ACC112 (cell line): ENCODE measurements around the gene PTCSC3.

Source experiments
- H2AFZ ChIP-seq: fragments of 200-600 bp; sonication (generic); one replicate; pipeline ENCODE4 v1.6.0; 2017; ENCODE audit warnings: antibody characterized with exemption, low read length; ENCODE audit not compliant: unreplicated experiment
- H3K27ac ChIP-seq: fragments of 200-600 bp; sonication (generic); 2 replicates; pipeline ENCODE4 v1.5.1; 2014; ENCODE audit warnings: low read depth, mild to moderate bottlenecking, antibody characterized with exemption, low read length, moderate library complexity
- H3K27me3 ChIP-seq: fragments of 200-600 bp; sonication (generic); 2 replicates; pipeline ENCODE4 v1.6.1; 2014; ENCODE audit warnings: mild to moderate bottlenecking, antibody characterized with exemption, low read length, moderate library complexity, mixed read lengths; ENCODE audit not compliant: insufficient read depth
- H3K36me3 ChIP-seq: fragments of 200-600 bp; sonication (generic); 2 replicates; pipeline ENCODE4 v1.6.1; 2016; ENCODE audit warnings: mild to moderate bottlenecking, antibody characterized with exemption, low read length, moderate library complexity, mixed read lengths; ENCODE audit not compliant: insufficient read depth
- H3K4me1 ChIP-seq: fragments of 200-600 bp; sonication (generic); one replicate; pipeline ENCODE4 v1.6.1; 2016; ENCODE audit warnings: low read length, mixed read lengths; ENCODE audit not compliant: insufficient read depth, unreplicated experiment, control insufficient read depth
- H3K4me3 ChIP-seq: fragments of 200-600 bp; sonication (generic); 2 replicates; pipeline ENCODE4 v1.5.1; 2014; ENCODE audit warnings: mild to moderate bottlenecking, low read depth, low read length
- H3K79me2 ChIP-seq: fragments of 200-600 bp; sonication (generic); one replicate; pipeline ENCODE4 v1.6.0; 2016; ENCODE audit warnings: low read length; ENCODE audit not compliant: control insufficient read depth, unreplicated experiment, insufficient read depth

PTCSC3 gene

DNA sequence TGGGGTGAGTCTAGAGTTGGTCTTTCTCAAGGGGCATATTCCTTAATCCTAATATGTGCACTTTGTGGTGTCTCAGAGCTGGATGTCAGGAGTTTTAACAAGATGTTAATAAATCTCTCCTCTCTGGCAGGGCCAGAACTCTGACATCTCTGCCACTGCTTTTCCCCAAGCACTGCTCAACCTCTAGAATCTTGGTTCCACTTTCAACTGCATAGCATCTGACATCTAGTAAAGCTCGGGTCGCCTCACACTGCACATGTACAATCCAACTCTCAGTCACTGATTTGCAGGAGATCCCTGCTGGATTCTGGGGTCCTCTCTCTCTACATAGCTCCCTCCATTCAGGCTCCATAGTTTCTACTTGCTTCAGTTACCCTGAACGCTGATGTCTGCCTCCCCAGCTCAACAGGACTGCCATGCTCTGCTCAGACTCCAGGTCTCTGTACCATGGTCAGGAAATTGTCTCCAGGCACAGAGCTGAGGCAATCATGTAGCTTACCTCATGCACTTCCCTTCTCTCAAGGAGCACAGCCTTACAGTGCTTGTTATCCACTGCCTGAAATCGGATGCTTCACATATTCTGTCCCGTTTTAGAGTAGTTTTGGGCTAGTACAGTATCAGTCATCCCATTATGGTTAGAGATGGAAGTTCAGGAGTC is 1.6 kb downstream of the PTCSC3 start:
- Histone ChIP-seq H3K27ac (no peak overlapping the region), H3K27me3 (peaks cover 73% of the 10 kb centered on the region), H3K36me3 (no peaks in the 10 kb centered on the region)

DNA sequence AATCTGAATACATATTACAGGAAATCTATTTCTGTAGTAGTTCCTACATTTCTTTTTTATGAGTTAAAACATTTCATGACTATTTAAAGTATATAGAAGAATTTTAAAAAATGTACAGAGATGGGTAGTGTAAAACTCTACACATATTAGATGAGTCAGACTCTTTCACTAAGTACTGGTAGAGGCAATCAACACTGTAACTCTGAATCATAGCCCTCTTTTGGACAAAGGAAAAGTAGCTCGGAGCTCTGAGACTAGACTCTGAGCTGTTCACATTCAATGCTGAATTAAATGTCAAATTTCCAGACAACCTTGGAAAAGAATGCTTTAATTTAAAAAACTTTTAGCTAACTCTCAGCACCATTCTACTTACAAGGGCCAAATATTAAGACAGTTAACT is 3.4 kb downstream of the PTCSC3 start:
- Histone ChIP-seq H2AFZ (no peak overlapping the region), H3K4me3 (no peak overlapping the region), H3K27me3 (peaks cover 88% of the 10 kb centered on the region), H3K27ac (no peak overlapping the region), H3K4me1 (no peaks in the 10 kb centered on the region), H3K79me2 (no peaks in the 10 kb centered on the region), H3K36me3 (no peaks in the 10 kb centered on the region)

More for the DNA sequence above, 1.6 kb downstream of the PTCSC3 start:
- no peak overlapping the region for H2AFZ ChIP-seq
- H3K4me1 ChIP-seq, result no peaks in the 10 kb centered on the region
- H3K79me2 ChIP-seq, result no peaks in the 10 kb centered on the region
- H3K4me3 ChIP-seq, result no peak overlapping the region

DNA sequence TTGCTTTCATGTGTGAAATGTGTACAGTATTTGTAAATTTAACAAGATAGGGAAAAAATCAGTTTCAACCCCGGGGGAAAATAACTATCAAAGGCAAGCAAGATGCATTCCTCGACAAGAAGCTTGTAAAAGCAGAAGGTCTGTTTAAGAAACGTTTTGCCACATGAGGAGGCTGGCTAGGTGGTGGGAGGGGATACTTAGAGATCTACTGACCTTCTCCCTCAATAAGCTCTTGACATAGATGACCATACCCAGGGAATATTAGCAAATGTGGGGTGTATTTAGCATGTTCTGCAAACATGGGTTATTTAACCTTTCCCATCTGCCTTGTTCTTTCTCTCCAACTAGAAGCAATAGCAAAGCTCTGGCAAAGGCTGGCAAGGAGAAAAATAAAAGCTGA is 4.9 kb downstream of the PTCSC3 start:
- peaks cover 91% of the 10 kb centered on the region for H3K27me3 ChIP-seq
- no peak overlapping the region for H3K27ac ChIP-seq
- H2AFZ ChIP-seq, result no peak overlapping the region
- H3K4me1 ChIP-seq, result no peaks in the 10 kb centered on the region
- H3K4me3 ChIP-seq, result no peak overlapping the region
- no peaks in the 10 kb centered on the region for H3K36me3 ChIP-seq
- H3K79me2 ChIP-seq, result no peaks in the 10 kb centered on the region

DNA sequence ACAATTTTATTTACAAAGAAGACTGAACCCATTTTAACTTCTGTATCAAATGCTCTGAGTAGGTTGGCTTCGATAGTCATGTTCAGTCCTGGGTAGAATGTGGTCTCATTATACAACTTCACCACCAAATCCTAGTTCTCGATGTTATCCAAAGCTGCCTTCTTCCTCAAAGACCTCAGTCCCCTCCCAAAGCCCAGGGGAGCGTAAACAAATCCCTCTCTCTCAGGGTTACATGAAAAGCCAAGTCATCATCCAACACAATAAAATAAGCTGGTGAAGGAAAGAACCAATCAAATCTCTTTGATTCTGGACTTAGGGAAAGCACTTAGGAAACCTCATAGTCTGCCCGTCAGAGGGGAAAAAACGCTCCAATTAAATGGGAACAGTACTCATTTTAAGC is 9.1 kb downstream of the PTCSC3 start:
- Histone ChIP-seq H2AFZ (no peak overlapping the region), H3K27me3 (peaks cover 91% of the 10 kb centered on the region), H3K27ac (no peak overlapping the region), H3K79me2 (no peaks in the 10 kb centered on the region), H3K36me3 (no peaks in the 10 kb centered on the region), H3K4me1 (no peaks in the 10 kb centered on the region), H3K4me3 (no peak overlapping the region)

DNA sequence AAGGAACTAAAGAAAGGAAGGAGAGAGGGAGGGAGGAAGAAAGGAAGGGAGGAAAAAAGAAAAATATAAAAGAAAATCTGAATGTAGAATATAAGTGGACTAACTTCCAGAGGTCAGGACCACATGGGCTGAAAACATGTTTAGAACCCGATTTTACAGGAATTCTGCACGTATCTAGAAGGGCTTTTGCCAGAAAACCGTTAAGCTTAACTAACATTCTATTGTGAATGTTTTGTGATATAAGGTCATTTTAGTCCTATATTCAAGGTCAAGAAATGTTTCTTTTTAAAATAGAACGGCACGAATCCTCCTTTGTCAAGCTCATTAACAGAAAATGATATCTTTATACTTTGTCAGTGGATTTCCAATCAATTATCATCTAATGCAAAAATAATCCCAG is 13.1 kb downstream of the PTCSC3 start:
- H2AFZ ChIP-seq, result no peak overlapping the region
- H3K79me2 ChIP-seq, result no peaks in the 10 kb centered on the region
- H3K4me3 ChIP-seq, result no peak overlapping the region
- H3K27me3 ChIP-seq, result peaks cover 67% of the 10 kb centered on the region
- H3K4me1 ChIP-seq, result no peaks in the 10 kb centered on the region
- no peak overlapping the region for H3K27ac ChIP-seq
- no peaks in the 10 kb centered on the region for H3K36me3 ChIP-seq

DNA sequence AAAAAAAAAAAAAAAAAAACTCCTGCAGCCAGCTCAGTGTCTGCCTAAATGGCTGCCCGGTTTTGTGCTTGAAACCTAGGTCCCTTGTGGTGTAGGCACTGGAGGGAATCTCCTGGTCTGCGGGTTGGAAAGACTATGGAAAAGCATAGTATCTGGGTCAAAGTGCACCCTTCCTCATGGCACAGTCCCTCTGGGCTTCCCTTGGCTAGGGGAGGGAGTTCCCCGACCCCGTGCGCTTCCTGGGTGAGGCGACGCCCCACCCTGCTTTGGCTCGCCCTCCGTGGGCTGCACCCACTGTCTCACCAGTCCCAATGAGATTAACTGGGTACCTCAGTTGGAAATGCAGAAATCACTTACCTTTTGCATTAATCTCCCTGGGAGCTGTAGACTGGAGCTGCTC is 14.3 kb downstream of the PTCSC3 start:
- no peaks in the 10 kb centered on the region for H3K36me3 ChIP-seq
- no peaks in the 10 kb centered on the region for H3K79me2 ChIP-seq
- peaks cover 60% of the 10 kb centered on the region for H3K27me3 ChIP-seq
- no peaks in the 10 kb centered on the region for H3K4me1 ChIP-seq
- no peak overlapping the region for H3K4me3 ChIP-seq
- H2AFZ ChIP-seq, result no peak overlapping the region
- no peak overlapping the region for H3K27ac ChIP-seq

DNA sequence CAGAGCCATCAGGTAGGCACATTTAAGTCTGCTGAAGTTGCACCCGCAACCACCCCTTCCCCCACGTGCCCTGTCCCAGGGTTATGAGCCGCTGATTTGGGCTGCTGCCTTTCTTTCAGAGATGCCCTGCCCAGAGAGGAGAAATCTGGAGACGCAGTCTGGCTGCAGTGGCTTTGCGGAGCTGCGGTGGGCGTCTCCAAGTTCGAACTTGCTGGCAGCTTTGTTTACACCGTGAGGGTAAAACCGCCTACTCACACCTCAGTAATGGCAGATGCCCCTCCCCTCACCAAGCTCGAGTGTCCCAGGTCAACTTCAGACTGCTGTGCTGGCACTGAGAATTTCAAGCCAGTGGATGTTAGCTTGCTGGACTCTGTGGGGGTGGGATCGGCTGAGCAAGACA is 14.7 kb downstream of the PTCSC3 start:
- Histone ChIP-seq H3K36me3 (no peaks in the 10 kb centered on the region), H2AFZ (no peak overlapping the region), H3K4me3 (no peak overlapping the region), H3K4me1 (no peaks in the 10 kb centered on the region), H3K79me2 (no peaks in the 10 kb centered on the region), H3K27me3 (peaks cover 56% of the 10 kb centered on the region), H3K27ac (no peak overlapping the region)

DNA sequence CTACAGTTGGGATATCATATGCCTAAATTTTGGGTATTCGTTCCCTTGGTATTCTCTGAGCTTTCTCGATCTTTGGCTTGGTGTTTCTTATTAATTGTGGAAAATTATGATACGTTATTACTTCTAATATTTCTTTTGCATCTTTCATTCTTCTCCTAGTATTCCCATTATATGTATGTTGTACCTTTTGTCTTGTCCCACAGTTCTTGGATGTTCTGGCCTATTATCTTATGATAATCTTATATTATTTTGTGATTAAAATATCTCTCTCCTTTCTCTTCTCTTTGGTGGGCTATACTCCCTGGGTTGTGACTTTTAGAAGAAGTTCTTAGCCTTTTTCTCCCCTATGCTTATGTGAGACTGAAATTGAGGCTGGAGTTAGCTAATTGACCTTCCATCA is 25.2 kb downstream of the PTCSC3 start:
- H2AFZ ChIP-seq, result no peak overlapping the region
- H3K4me1 ChIP-seq, result no peaks in the 10 kb centered on the region
- H3K4me3 ChIP-seq, result no peak overlapping the region
- H3K36me3 ChIP-seq, result no peaks in the 10 kb centered on the region
- no peaks in the 10 kb centered on the region for H3K79me2 ChIP-seq
- H3K27me3 ChIP-seq, result peaks cover 6% of the 10 kb centered on the region
- no peak overlapping the region for H3K27ac ChIP-seq

DNA sequence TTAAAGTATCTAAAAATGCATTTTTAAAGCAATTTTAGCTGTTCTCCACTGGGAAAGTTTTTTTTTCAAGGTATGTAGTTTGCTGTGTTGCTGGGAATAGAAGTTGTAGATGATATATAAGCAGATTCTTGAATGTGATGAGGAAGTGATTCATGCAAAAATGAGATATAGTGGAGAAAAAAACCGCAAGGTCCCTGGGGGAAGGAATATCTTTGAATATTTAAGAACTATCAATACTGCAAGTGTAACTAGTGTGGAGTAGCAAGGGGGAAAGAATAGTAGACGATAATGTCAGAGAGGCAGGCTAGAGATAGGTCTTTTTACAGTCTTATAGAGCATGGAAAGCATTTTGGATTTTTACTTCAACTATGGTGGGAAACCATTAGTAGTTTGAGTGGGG is 42.5 kb downstream of the PTCSC3 start:
- Histone ChIP-seq H3K27ac (no peak overlapping the region), H3K27me3 (peaks cover 52% of the 10 kb centered on the region), H3K4me1 (no peaks in the 10 kb centered on the region), H3K79me2 (no peaks in the 10 kb centered on the region), H3K4me3 (no peak overlapping the region), H3K36me3 (no peaks in the 10 kb centered on the region), H2AFZ (no peak overlapping the region)

DNA sequence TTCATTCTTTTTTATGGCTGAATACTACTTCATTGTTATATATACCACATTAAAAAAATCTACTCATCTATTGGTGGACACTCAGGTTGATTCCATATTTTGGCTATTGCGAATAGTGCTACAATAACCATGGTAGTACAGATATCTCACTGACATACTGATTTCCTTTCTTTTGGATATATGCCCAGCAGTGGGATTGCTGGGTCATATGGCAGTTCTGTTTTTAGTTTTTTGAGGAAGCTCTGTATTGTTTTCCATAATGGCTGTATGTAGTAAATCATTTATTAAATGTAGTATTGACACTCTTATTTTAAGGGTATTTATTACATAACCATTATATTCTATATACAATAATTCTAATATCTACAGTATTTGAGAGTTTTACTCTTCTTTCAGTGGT is 43.7 kb downstream of the PTCSC3 start:
- no peak overlapping the region for H2AFZ ChIP-seq
- no peak overlapping the region for H3K27ac ChIP-seq
- H3K4me3 ChIP-seq, result no peak overlapping the region
- no peaks in the 10 kb centered on the region for H3K4me1 ChIP-seq
- no peaks in the 10 kb centered on the region for H3K36me3 ChIP-seq
- no peaks in the 10 kb centered on the region for H3K79me2 ChIP-seq
- peaks cover 52% of the 10 kb centered on the region for H3K27me3 ChIP-seq

DNA sequence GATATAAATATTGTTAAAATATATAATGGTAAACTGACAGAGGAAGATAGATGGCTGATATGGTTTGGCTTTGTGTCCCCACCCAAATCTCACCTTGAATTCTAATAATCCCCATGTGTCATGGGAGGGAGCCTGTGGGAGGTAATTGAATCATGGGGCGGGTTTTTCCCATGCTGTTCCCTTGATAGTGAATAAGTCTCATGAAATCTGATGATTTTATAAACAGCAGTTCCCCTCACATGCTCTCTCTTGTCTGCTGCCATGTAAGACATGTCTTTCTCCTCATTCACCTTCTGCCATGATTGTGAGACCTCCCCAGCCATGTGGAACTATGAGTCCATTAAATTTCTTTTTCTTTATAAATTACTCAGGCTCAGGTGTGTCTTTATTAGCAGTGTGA is 46.3 kb downstream of the PTCSC3 start:
- no peak overlapping the region for H3K4me3 ChIP-seq
- H3K79me2 ChIP-seq, result no peaks in the 10 kb centered on the region
- H2AFZ ChIP-seq, result no peak overlapping the region
- H3K27ac ChIP-seq, result no peak overlapping the region
- H3K4me1 ChIP-seq, result no peaks in the 10 kb centered on the region
- no peaks in the 10 kb centered on the region for H3K36me3 ChIP-seq
- H3K27me3 ChIP-seq, result peaks cover 56% of the 10 kb centered on the region
